SK-N-SH (cell line): ENCODE data around the gene COL24A1. TPM values are rescaled to one million over a fixed set of nuclear protein-coding genes. Genes with fewer than 3 reads are reported as not detected.

Experiments used
- CTCF ChIA-PET: fragments of 300-600, 350-600 bp; formaldehyde crosslinking; extraction: SDS; loops from one replicate; lab custom pipeline; 2021; lab: Yijun Ruan, JAX
- POLR2A ChIA-PET: fragments of 350-600 bp; sonication (Branson Sonifier 250); formaldehyde crosslinking; extraction: SDS; loops from one replicate; lab custom pipeline; 2020; ENCODE audit warnings: antibody characterized with exemption, inconsistent platforms; lab: Yijun Ruan, JAX
- DNase-seq: peaks from one replicate; pipeline ENCODE4 v3.0.0; 2012
- H2AFZ ChIP-seq: fragments of 200-600 bp; sonication (generic); 2 replicates; pipeline ENCODE4 v1.8.1; 2016; ENCODE audit warnings: antibody characterized with exemption, mild to moderate bottlenecking, low read depth
- H3F3A ChIP-seq: fragments of 200-600 bp; sonication (generic); replicated peaks from 2 replicates; pipeline ENCODE3; 2016; ENCODE audit warnings: antibody characterized with exemption, mild to moderate bottlenecking; ENCODE audit not compliant: insufficient read depth
- H3K27ac ChIP-seq, 2 experiments: fragments of 200-500 bp in 1 of 2; fragments of 200-600 bp in 1 of 2; sonication (Bioruptor generic) in 1 of 2; sonication (generic), shearing (Covaris generic) in 1 of 2; 2 replicates each; pipeline versions ENCODE4 v1.5.1 to v1.6.1; 2014 to 2016; ENCODE audit warnings: low read depth in 2 of 2, inconsistent platforms in 1 of 2, low read length in 1 of 2, mild to moderate bottlenecking in 1 of 2, mixed read lengths in 1 of 2
- H3K27me3 ChIP-seq: fragments of 200-600 bp; sonication (generic), shearing (Covaris generic); 2 replicates; pipeline ENCODE4 v1.6.1; 2016; ENCODE audit warnings: mixed run types; ENCODE audit not compliant: insufficient read depth
- H3K36me3 ChIP-seq, 2 experiments: fragments of 200-500 bp in 1 of 2; fragments of 200-600 bp in 1 of 2; sonication (Bioruptor generic) in 1 of 2; sonication (generic) in 1 of 2; replicated peaks in 1 of 2; 2 replicates each; pipeline versions ENCODE3 to v1.5.1; 2014 to 2016; ENCODE audit warnings: low read length in 1 of 2, mild to moderate bottlenecking in 1 of 2; ENCODE audit not compliant: insufficient read depth in 2 of 2, control insufficient read depth in 1 of 2
- H3K4me1 ChIP-seq, 2 experiments: fragments of 200-500 bp in 1 of 2; fragments of 200-600 bp in 1 of 2; sonication (Bioruptor generic) in 1 of 2; sonication (generic), shearing (Covaris generic) in 1 of 2; 2 replicates each; pipeline versions ENCODE4 v1.5.1 to v1.6.1; 2014 to 2016; ENCODE audit warnings: low read depth in 1 of 2, low read length in 1 of 2, mixed run types in 1 of 2; ENCODE audit not compliant: insufficient read depth in 2 of 2, control insufficient read depth in 1 of 2
- H3K4me2 ChIP-seq: fragments of 200-600 bp; sonication (generic), shearing (Covaris generic); 2 replicates; pipeline ENCODE4 v1.6.1; 2017; ENCODE audit warnings: mixed run types
- H3K4me3 ChIP-seq, 2 experiments: fragments of 200-500 bp in 1 of 2; fragments of 200-600 bp in 1 of 2; sonication (Bioruptor generic) in 1 of 2; sonication (generic), shearing (Covaris generic) in 1 of 2; 2 replicates each; pipeline versions ENCODE4 v1.5.1 to v1.8.1; 2014 to 2016; ENCODE audit warnings: low read depth in 2 of 2, inconsistent platforms in 1 of 2, low read length in 1 of 2, mild to moderate bottlenecking in 1 of 2, mixed read lengths in 1 of 2, moderate library complexity in 1 of 2
- H3K79me2 ChIP-seq: fragments of 200-600 bp; sonication (generic); 2 replicates; pipeline ENCODE4 v1.8.1; 2017; ENCODE audit warnings: mild to moderate bottlenecking; ENCODE audit not compliant: insufficient read depth
- H3K9ac ChIP-seq: fragments of 200-600 bp; sonication (generic); 2 replicates; pipeline ENCODE4 v1.6.1; 2017; ENCODE audit warnings: mixed run types
- H3K9me2 ChIP-seq: fragments of 200-600 bp; sonication (generic); 2 replicates; pipeline ENCODE4 v1.6.1; 2017; ENCODE audit warnings: mixed run types
- H3K9me3 ChIP-seq: fragments of 200-600 bp; sonication (generic); 2 replicates; pipeline ENCODE4 v1.6.1; 2017; ENCODE audit warnings: mixed run types, mild to moderate bottlenecking, moderate library complexity
- H4K20me1 ChIP-seq: fragments of 200-600 bp; sonication (generic); 2 replicates; pipeline ENCODE4 v1.6.1; 2017; ENCODE audit warnings: mild to moderate bottlenecking, mixed run types; ENCODE audit not compliant: insufficient read depth
- CHD2 ChIP-seq: fragments of 150-350 bp; IDR thresholded peaks from 2 replicates; pipeline ENCODE4 v1.6.1; 2018; ENCODE audit warnings: low read length; ENCODE audit not compliant: partially characterized antibody
- EP300 ChIP-seq, 2 experiments: IDR thresholded peaks; 2 replicates each; pipeline versions ENCODE4 v1.4.0 to v1.6.1; 2012; ENCODE audit warnings: borderline replicate concordance in 1 of 2, low read depth in 1 of 2, low read length in 1 of 2
- FOXM1 ChIP-seq: IDR thresholded peaks from 2 replicates; pipeline ENCODE4 v1.4.0; 2012; ENCODE audit warnings: low read depth, mild to moderate bottlenecking
- GABPA ChIP-seq: IDR thresholded peaks from 2 replicates; pipeline ENCODE4 v1.4.0; 2012; ENCODE audit warnings: low read depth, mild to moderate bottlenecking
- IRF3 ChIP-seq: fragments of 150-350 bp; IDR thresholded peaks from 2 replicates; pipeline ENCODE4 v1.6.1; 2016; ENCODE audit warnings: mild to moderate bottlenecking, low read depth, low read length
- SIN3A ChIP-seq: IDR thresholded peaks from 2 replicates; pipeline ENCODE4 v1.6.1; 2012; ENCODE audit warnings: low read depth, mild to moderate bottlenecking, low read length, moderate library complexity, borderline replicate concordance
- TCF12 ChIP-seq: IDR thresholded peaks from 2 replicates; pipeline ENCODE4 v1.4.0; 2012
- TEAD4 ChIP-seq: IDR thresholded peaks from 2 replicates; pipeline ENCODE4 v1.4.0; 2012; ENCODE audit warnings: mild to moderate bottlenecking, borderline replicate concordance; ENCODE audit not compliant: insufficient read depth
- USF1 ChIP-seq: IDR thresholded peaks from 2 replicates; pipeline ENCODE4 v1.4.0; 2012; ENCODE audit warnings: low read depth, borderline replicate concordance
- YY1 ChIP-seq: IDR thresholded peaks from 2 replicates; pipeline ENCODE4 v1.4.0; 2012; ENCODE audit warnings: low read depth, mild to moderate bottlenecking
- WGBS: methylation state at CpG from one replicate; pipeline ENCODE4 v1.1.6; 2017; ENCODE audit warnings: low lambda C conversion rate; 5-methylcytosine and 5-hydroxymethylcytosine counted together
- polyA plus RNA-seq, 3 experiments: library from polyadenylated mRNA; depleted of rRNA; stranded (reverse); fragments of >200 nt; gene quantifications; 2 replicates each; pipeline ENCODE4 v1.2.3, GENCODE V29; 2012

COL24A1 gene
- polyA plus RNA-seq, 1 of the 3 experiments (the other 2 are of a cell fraction): not detected

GRCh38 chr1:85707267-85707989, 449.1 kb downstream of the COL24A1 start:
- Histone ChIP-seq H3K9me2 (no peaks in the 10 kb centered on the region), H3K27ac (peak overlapping the region; percentile 78 to 80; a peak in 3 of 4 replicates), H3K36me3 (peaks cover 34 to 35% of the 10 kb centered on the region in 2 experiments), H3K4me2 (peak overlapping the region; percentile 96), H3K27me3 (no peaks in the 10 kb centered on the region), H2AFZ (peak overlapping the region; percentile 97; the same call in 1 of the 2 replicates), H4K20me1 (no peaks in the 10 kb centered on the region), H3K79me2 (peaks cover 52% of the 10 kb centered on the region), H3K4me3 (peak overlapping the region; percentile 71 to 97), H3K9me3 (no peaks in the 10 kb centered on the region), H3K9ac (peak overlapping the region; percentile 76), H3F3A (peaks cover 5% of the 10 kb centered on the region), H3K4me1 (peaks cover 0 to 12% of the 10 kb centered on the region in 2 experiments; a peak in 2 of 4 replicates)
- no peak for DNase-seq
- 5% methylated on average over 13 of the region's 13 CpGs for WGBS
- TF ChIP-seq FOXM1 (no peak), YY1 (0 out of 2 replicates have a peak, but pooled peaks have one; percentile 9)
- CTCF ChIA-PET: interaction anchor here (0.8 to 2.6 kb wide), 4 partner anchors 15 to 399 kb away, joined by 3 to 14 read pairs (median 12); no protein-coding TSS in a partner anchor
- POLR2A ChIA-PET: interaction anchor here (0.8 to 1.2 kb wide), 2 partner anchors 432 to 449 kb away, joined by 3 to 4 read pairs; no protein-coding TSS in a partner anchor

- POLR2A ChIA-PET: no interaction called here
- Histone ChIP-seq H3K79me2 (peaks cover 64% of the 10 kb centered on the region), H3F3A (peaks cover 9% of the 10 kb centered on the region), H3K4me3 (no peak overlapping the region), H3K9me3 (no peaks in the 10 kb centered on the region), H2AFZ (no peak overlapping the region), H3K9ac (no peak overlapping the region), H3K27me3 (no peaks in the 10 kb centered on the region), H3K9me2 (no peaks in the 10 kb centered on the region), H3K27ac (no peak overlapping the region)
- WGBS: 94% methylated on average over 3 of the region's 3 CpGs
- DNase-seq: no peak
- no peak for TF ChIP-seq FOXM1
- TF ChIP-seq USF1: no peak
- TF ChIP-seq GABPA: no peak
- no peak for TF ChIP-seq EP300 (IDR thresholded peaks at IDR 0.05; ENCODE audit: borderline replicate concordance in 1 of 2, low read depth in 1 of 2, low read length in 1 of 2)
- TF ChIP-seq TCF12: no peak
- TF ChIP-seq SIN3A: no peak
- TF ChIP-seq, all 33 proteins: peak for 0
- CTCF ChIA-PET: interaction anchor here (1.8 kb wide), 1 partner anchor 397 kb away, joined by 11 read pairs; no protein-coding TSS in a partner anchor
- Histone ChIP-seq H3K4me1 (peaks cover 0 to 12% of the 10 kb centered on the region in 2 experiments; a peak in 2 of 4 replicates), H4K20me1 (no peaks in the 10 kb centered on the region), H3K36me3 (peaks cover 49 to 50% of the 10 kb centered on the region in 2 experiments), H3K4me2 (no peak overlapping the region)
Measured at GRCh38 chr1:85705940-85706339, 450.6 kb downstream of the COL24A1 start.

- Histone ChIP-seq H3K36me3 (peaks cover 70 to 88% of the 10 kb centered on the region in 2 experiments), H3K79me2 (peaks cover 65% of the 10 kb centered on the region)
- CTCF ChIA-PET: interaction anchor here (1.7 to 2.7 kb wide), 2 partner anchors 8 to 392 kb away, joined by 4 to 25 read pairs; partner anchors contain the start of gene ZNHIT6
Measured at GRCh38 chr1:85700422-85700821, 456.1 kb downstream of the COL24A1 start.

More at GRCh38 chr1:85700422-85700821, 456.1 kb downstream of the COL24A1 start:
- no peak overlapping the region for H3K4me2 ChIP-seq
- peak overlapping the region; percentile 43 to 58; a peak in 3 of 4 replicates for H3K27ac ChIP-seq
- WGBS: 61% methylated on average over 4 of the region's 4 CpGs
- H3F3A ChIP-seq: peaks cover 7% of the 10 kb centered on the region
- H3K9me3 ChIP-seq: no peaks in the 10 kb centered on the region
- TF ChIP-seq CHD2 (no peak), TCF12 (peak; percentile 76), USF1 (no peak), TEAD4 (no peak), IRF3 (no peak)
- H3K4me1 ChIP-seq: no peaks in the 10 kb centered on the region; a peak in 1 of 4 replicates
- H2AFZ ChIP-seq: no peak overlapping the region
- POLR2A ChIA-PET: no interaction called here
- no peaks in the 10 kb centered on the region for H4K20me1 ChIP-seq
- no peak overlapping the region for H3K4me3 ChIP-seq
- no peak overlapping the region for H3K9ac ChIP-seq
- H3K27me3 ChIP-seq: no peaks in the 10 kb centered on the region
- H3K9me2 ChIP-seq: no peaks in the 10 kb centered on the region
- DNase-seq: no peak
